HG03039 (cell line): ENCODE measurements around the gene YIPF3.
"Not testable (repeated sequence)": the region's sequence is repeated elsewhere in the genome, so short reads cannot be mapped to it uniquely, and the experiment has no call there.

Experiments
- ATAC-seq: cut with Tn5 transposase; IDR thresholded peaks from one replicate; pipeline ENCODE4 v1.9.1; 2021; ENCODE audit warnings: mild to moderate bottlenecking, moderate library complexity; ENCODE audit not compliant: unreplicated experiment

Gene YIPF3

GRCh38 chr6:43467265-43467664 is 49.5 kb downstream of the YIPF3 start:
- ATAC-seq: not testable (repeated sequence)

- no peak for ATAC-seq
Observed at GRCh38 chr6:43465948-43466347, 50.8 kb downstream of the YIPF3 start.

- no peak for ATAC-seq
Observed at GRCh38 chr6:43464337-43464736, 52.4 kb downstream of the YIPF3 start.

- ATAC-seq: no peak
Observed at GRCh38 chr6:43461936-43462335, 54.8 kb downstream of the YIPF3 start.
